Muscle of leg (tissue), 11 donors: ENCODE results near the gene CALML5. TPM values are rescaled to one million over a fixed set of nuclear protein-coding genes. Genes with fewer than 3 reads are reported as not detected.

Source experiments
- DNase-seq: peaks from one replicate; pipeline ENCODE4 v3.0.0; 2013
- H3K27ac ChIP-seq: one replicate; pipeline ENCODE4 v1.5.1; 2013; ENCODE audit warnings: mild to moderate bottlenecking, low read length, control low read depth
- H3K27me3 ChIP-seq: one replicate; pipeline ENCODE4 v1.6.1; 2013; ENCODE audit warnings: low read length; ENCODE audit not compliant: control insufficient read depth, insufficient read depth
- H3K36me3 ChIP-seq: one replicate; pipeline ENCODE4 v1.6.1; 2013; ENCODE audit warnings: low read length; ENCODE audit not compliant: control insufficient read depth, insufficient read depth
- H3K4me1 ChIP-seq: one replicate; pipeline ENCODE4 v1.6.1; 2013; ENCODE audit warnings: low read length; ENCODE audit not compliant: control insufficient read depth, insufficient read depth
- H3K4me3 ChIP-seq: one replicate; pipeline ENCODE4 v1.5.1; 2013; ENCODE audit warnings: low read length, control low read depth
- H3K9me3 ChIP-seq: replicated peaks from 2 replicates; pipeline ENCODE4 v1.6.1; 2013; ENCODE audit warnings: low read depth, low read length; ENCODE audit not compliant: control insufficient read depth
- WGBS: methylation state at CpG from one replicate; pipeline ENCODE4 v1.1.5; 2013; ENCODE audit warnings: missing lambda C conversion rate; ENCODE audit not compliant: insufficient coverage; 5-methylcytosine and 5-hydroxymethylcytosine counted together
- polyA plus RNA-seq, 8 donors: library from polyadenylated mRNA; unstranded; fragments of 120-200 nt; gene quantifications; one replicate each; pipeline versions ENCODE4 v1.2.1 to v1.2.3, GENCODE V29; 2013; ENCODE audit warnings: inconsistent platforms in 1 of 8, low replicate concordance in 1 of 8; ENCODE audit not compliant: insufficient read length in 8 of 8, insufficient read depth in 1 of 8
- total RNA-seq: library from RNA; stranded (reverse); fragments of 120-200 nt; gene quantifications from one replicate; pipeline ENCODE4 v1.2.4, GENCODE V29; 2013

The CALML5 gene
- total and polyA plus RNA-seq, 9 donors, result 0.19 to 2.2 TPM; not detected in 7

- Histone ChIP-seq H3K9me3 (no peaks in the 10 kb centered on the region), H3K4me1 (peaks cover 2% of the 10 kb centered on the region), H3K4me3 (no peak overlapping the region), H3K27ac (no peak overlapping the region), H3K36me3 (peaks cover 37% of the 10 kb centered on the region), H3K27me3 (no peaks in the 10 kb centered on the region)
- DNase-seq, result no peak
- 78% methylated on average over 6 of the region's 13 CpGs for WGBS
Measured at GRCh38 chr10:5453749-5454489, 45.5 kb downstream of the CALML5 start.

GRCh38 chr10:5450605-5451384 is 48.6 kb downstream of the CALML5 start:
- H3K4me1 ChIP-seq, result peaks cover 2% of the 10 kb centered on the region
- no peak for DNase-seq
- peaks cover 26% of the 10 kb centered on the region for H3K36me3 ChIP-seq
- H3K27ac ChIP-seq, result no peak overlapping the region
- no peaks in the 10 kb centered on the region for H3K9me3 ChIP-seq
- no peak overlapping the region for H3K4me3 ChIP-seq
- no peaks in the 10 kb centered on the region for H3K27me3 ChIP-seq
- WGBS, result 53% methylated on average over 2 of the region's 4 CpGs

- H3K27me3 ChIP-seq, result no peaks in the 10 kb centered on the region
- peak; percentile 93 for DNase-seq
- H3K27ac ChIP-seq, result peak overlapping the region; percentile 82
- H3K4me3 ChIP-seq, result peak overlapping the region; percentile 53
- 20% methylated on average over 2 of the region's 8 CpGs for WGBS
- peaks cover 24% of the 10 kb centered on the region for H3K36me3 ChIP-seq
- H3K9me3 ChIP-seq, result no peaks in the 10 kb centered on the region
- peaks cover 2% of the 10 kb centered on the region for H3K4me1 ChIP-seq
Measured at GRCh38 chr10:5449823-5450222, 49.5 kb downstream of the CALML5 start.

GRCh38 chr10:5449227-5449626 is 50.1 kb downstream of the CALML5 start:
- peaks cover 2% of the 10 kb centered on the region for H3K4me1 ChIP-seq
- H3K27ac ChIP-seq, result peak overlapping the region; percentile 82
- peak; percentile 40 for DNase-seq
- H3K9me3 ChIP-seq, result no peaks in the 10 kb centered on the region
- peaks cover 18% of the 10 kb centered on the region for H3K36me3 ChIP-seq
- WGBS, result no CpG with 5 or more reads among the region's 2 CpGs
- H3K27me3 ChIP-seq, result no peaks in the 10 kb centered on the region
- H3K4me3 ChIP-seq, result peak overlapping the region; percentile 53

Other genes with a start within 250 kb of the CALML5 start
- not detected for gene UCN3, start 134.6 kb downstream of the CALML5 start, total RNA-seq
- gene UCN3, start 134.6 kb downstream of the CALML5 start, polyA plus RNA-seq, result under 1 TPM in 2 of 8 donors, not detected in 6; 0.12 to 0.27 TPM
- gene TUBAL3, start 94.7 kb downstream of the CALML5 start, total RNA-seq, result 0.09 TPM
- gene TUBAL3, start 94.7 kb downstream of the CALML5 start, polyA plus RNA-seq, result under 1 TPM in 7 of 8 donors, not detected in 1; 0.08 to 0.82 (median 0.22) TPM
- 104 TPM for gene NET1, start 87.0 kb downstream of the CALML5 start, total RNA-seq
- 100 to 1,000 TPM in 4 of 8 donors, 10 to 100 TPM in 4; 87.4 to 127 (median 102) TPM for gene NET1, start 87.0 kb downstream of the CALML5 start, polyA plus RNA-seq
- gene CALML3, start 25.4 kb upstream of the CALML5 start, total RNA-seq, result not detected
- gene CALML3, start 25.4 kb upstream of the CALML5 start, polyA plus RNA-seq, result under 1 TPM; 0.09 to 0.79 (median 0.33) TPM
- gene ASB13, start 167.0 kb upstream of the CALML5 start, total RNA-seq, result 8.0 TPM
- 10 to 100 TPM; 10.6 to 14.0 (median 12.0) TPM for gene ASB13, start 167.0 kb upstream of the CALML5 start, polyA plus RNA-seq
- 51.3 TPM for gene TASOR2, start 185.3 kb upstream of the CALML5 start, total RNA-seq
- gene TASOR2, start 185.3 kb upstream of the CALML5 start, polyA plus RNA-seq, result 10 to 100 TPM; 21.9 to 34.8 (median 29.2) TPM